GM23338 (cell line): ENCODE measurements around the gene FHIT.

Source experiments
- CREB1 ChIP-seq: fragments of 250-450 bp; sonication (Bioruptor Pico); IDR thresholded peaks from 2 replicates; pipeline ENCODE4 v1.5.0; 2020; ENCODE audit warnings: low read depth, mild to moderate bottlenecking, moderate library complexity
- CTCF ChIP-seq, 2 experiments: fragments of 200-600 bp in 1 of 2; sonication (generic) in 1 of 2; conservative IDR thresholded peaks; 2 replicates each; pipeline versions ENCODE4 v1.5.1 to v1.6.1; 2016 to 2017; ENCODE audit warnings: antibody characterized with exemption in 2 of 2, low read depth in 2 of 2, mild to moderate bottlenecking in 2 of 2, moderate library complexity in 1 of 2
- EZH2 ChIP-seq: fragments of 200-600 bp; sonication (generic); IDR thresholded peaks from one replicate; pipeline ENCODE4 v1.8.0; 2017; ENCODE audit warnings: antibody characterized with exemption, mild to moderate bottlenecking, low read depth; ENCODE audit not compliant: unreplicated experiment
- EZH2phosphoT487 ChIP-seq: fragments of 200-600 bp; sonication (generic); IDR thresholded peaks from one replicate; pipeline ENCODE4 v1.8.1; 2018; ENCODE audit warnings: antibody characterized with exemption; ENCODE audit not compliant: unreplicated experiment
- JUNB ChIP-seq: IDR thresholded peaks from one replicate; pipeline ENCODE4 v1.6.1; 2016; ENCODE audit warnings: antibody characterized with exemption; ENCODE audit not compliant: unreplicated experiment
- NANOG ChIP-seq: IDR thresholded peaks from 2 replicates; pipeline ENCODE4 v1.6.1; 2016; ENCODE audit warnings: antibody characterized with exemption, borderline replicate concordance
- POLR2AphosphoS5 ChIP-seq: IDR thresholded peaks from 2 replicates; pipeline ENCODE4 v1.6.1; 2016; ENCODE audit warnings: antibody characterized with exemption, low read depth
- REST ChIP-seq: IDR thresholded peaks from one replicate; pipeline ENCODE4 v1.6.1; 2018; ENCODE audit warnings: antibody characterized with exemption; ENCODE audit not compliant: unreplicated experiment
- STAT1 ChIP-seq: IDR thresholded peaks from one replicate; pipeline ENCODE4 v1.6.1; 2016; ENCODE audit warnings: antibody characterized with exemption; ENCODE audit not compliant: unreplicated experiment
- ZNF114 ChIP-seq: fragments of 250-450 bp; sonication (Bioruptor Pico); IDR thresholded peaks from 2 replicates; pipeline ENCODE4 v1.5.0; 2020; ENCODE audit warnings: mild to moderate bottlenecking, moderate library complexity
- ZNF331 ChIP-seq: fragments of 250-450 bp; sonication (Bioruptor Pico); IDR thresholded peaks from 2 replicates; pipeline ENCODE4 v1.5.0; 2020; ENCODE audit warnings: low read depth, mild to moderate bottlenecking, moderate library complexity
- TF ChIP-seq, protein P1 (sequence below): IDR thresholded peaks from 2 replicates; pipeline ENCODE4 v1.6.1; 2016; ENCODE audit warnings: antibody characterized with exemption
- TF ChIP-seq, protein P2 (sequence below): fragments of 250-450 bp; sonication (Bioruptor Pico); IDR thresholded peaks from 2 replicates; pipeline ENCODE4 v1.5.0; 2020; ENCODE audit warnings: mild to moderate bottlenecking, moderate library complexity

GRCh38 chr3:60114191-60114590, 1137.1 kb downstream of the FHIT start:
- TF ChIP-seq POLR2AphosphoS5 = no peak
- no peak for TF ChIP-seq CTCF (conservative IDR thresholded peaks at IDR 0.05; ENCODE audit: low read depth in 2 of 2)
- no peak for TF ChIP-seq EZH2phosphoT487
- TF ChIP-seq REST = no peak
- no peak for TF ChIP-seq EZH2
- no peak for TF ChIP-seq ZNF331
- TF ChIP-seq, protein P1, sequence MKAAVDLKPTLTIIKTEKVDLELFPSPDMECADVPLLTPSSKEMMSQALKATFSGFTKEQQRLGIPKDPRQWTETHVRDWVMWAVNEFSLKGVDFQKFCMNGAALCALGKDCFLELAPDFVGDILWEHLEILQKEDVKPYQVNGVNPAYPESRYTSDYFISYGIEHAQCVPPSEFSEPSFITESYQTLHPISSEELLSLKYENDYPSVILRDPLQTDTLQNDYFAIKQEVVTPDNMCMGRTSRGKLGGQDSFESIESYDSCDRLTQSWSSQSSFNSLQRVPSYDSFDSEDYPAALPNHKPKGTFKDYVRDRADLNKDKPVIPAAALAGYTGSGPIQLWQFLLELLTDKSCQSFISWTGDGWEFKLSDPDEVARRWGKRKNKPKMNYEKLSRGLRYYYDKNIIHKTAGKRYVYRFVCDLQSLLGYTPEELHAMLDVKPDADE = no peak
- TF ChIP-seq CREB1 (CRISPR knock-in tag) = no peak
- TF ChIP-seq STAT1 = no peak
- no peak for TF ChIP-seq JUNB
- TF ChIP-seq ZNF114 (CRISPR knock-in tag) = no peak
- TF ChIP-seq, protein P2, sequence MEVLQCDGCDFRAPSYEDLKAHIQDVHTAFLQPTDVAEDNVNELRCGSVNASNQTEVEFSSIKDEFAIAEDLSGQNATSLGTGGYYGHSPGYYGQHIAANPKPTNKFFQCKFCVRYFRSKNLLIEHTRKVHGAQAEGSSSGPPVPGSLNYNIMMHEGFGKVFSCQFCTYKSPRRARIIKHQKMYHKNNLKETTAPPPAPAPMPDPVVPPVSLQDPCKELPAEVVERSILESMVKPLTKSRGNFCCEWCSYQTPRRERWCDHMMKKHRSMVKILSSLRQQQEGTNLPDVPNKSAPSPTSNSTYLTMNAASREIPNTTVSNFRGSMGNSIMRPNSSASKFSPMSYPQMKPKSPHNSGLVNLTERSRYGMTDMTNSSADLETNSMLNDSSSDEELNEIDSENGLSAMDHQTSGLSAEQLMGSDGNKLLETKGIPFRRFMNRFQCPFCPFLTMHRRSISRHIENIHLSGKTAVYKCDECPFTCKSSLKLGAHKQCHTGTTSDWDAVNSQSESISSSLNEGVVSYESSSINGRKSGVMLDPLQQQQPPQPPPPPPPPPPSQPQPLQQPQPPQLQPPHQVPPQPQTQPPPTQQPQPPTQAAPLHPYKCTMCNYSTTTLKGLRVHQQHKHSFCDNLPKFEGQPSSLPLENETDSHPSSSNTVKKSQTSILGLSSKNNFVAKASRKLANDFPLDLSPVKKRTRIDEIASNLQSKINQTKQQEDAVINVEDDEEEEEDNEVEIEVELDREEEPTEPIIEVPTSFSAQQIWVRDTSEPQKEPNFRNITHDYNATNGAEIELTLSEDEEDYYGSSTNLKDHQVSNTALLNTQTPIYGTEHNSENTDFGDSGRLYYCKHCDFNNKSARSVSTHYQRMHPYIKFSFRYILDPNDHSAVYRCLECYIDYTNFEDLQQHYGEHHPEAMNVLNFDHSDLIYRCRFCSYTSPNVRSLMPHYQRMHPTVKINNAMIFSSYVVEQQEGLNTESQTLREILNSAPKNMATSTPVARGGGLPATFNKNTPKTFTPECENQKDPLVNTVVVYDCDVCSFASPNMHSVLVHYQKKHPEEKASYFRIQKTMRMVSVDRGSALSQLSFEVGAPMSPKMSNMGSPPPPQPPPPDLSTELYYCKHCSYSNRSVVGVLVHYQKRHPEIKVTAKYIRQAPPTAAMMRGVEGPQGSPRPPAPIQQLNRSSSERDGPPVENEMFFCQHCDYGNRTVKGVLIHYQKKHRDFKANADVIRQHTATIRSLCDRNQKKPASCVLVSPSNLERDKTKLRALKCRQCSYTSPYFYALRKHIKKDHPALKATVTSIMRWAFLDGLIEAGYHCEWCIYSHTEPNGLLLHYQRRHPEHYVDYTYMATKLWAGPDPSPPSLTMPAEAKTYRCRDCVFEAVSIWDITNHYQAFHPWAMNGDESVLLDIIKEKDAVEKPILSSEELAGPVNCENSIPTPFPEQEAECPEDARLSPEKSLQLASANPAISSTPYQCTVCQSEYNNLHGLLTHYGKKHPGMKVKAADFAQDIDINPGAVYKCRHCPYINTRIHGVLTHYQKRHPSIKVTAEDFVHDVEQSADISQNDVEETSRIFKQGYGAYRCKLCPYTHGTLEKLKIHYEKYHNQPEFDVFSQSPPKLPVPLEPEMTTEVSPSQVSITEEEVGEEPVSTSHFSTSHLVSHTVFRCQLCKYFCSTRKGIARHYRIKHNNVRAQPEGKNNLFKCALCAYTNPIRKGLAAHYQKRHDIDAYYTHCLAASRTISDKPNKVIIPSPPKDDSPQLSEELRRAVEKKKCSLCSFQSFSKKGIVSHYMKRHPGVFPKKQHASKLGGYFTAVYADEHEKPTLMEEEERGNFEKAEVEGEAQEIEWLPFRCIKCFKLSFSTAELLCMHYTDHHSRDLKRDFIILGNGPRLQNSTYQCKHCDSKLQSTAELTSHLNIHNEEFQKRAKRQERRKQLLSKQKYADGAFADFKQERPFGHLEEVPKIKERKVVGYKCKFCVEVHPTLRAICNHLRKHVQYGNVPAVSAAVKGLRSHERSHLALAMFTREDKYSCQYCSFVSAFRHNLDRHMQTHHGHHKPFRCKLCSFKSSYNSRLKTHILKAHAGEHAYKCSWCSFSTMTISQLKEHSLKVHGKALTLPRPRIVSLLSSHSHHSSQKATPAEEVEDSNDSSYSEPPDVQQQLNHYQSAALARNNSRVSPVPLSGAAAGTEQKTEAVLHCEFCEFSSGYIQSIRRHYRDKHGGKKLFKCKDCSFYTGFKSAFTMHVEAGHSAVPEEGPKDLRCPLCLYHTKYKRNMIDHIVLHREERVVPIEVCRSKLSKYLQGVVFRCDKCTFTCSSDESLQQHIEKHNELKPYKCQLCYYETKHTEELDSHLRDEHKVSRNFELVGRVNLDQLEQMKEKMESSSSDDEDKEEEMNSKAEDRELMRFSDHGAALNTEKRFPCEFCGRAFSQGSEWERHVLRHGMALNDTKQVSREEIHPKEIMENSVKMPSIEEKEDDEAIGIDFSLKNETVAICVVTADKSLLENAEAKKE (CRISPR knock-in tag) = no peak
- no peak for TF ChIP-seq NANOG
